Heart left ventricle (tissue), 13 donors: ENCODE measurements around the gene BOC.

ENCODE experiments used
- CTCF ChIP-seq, 12 donors: fragments of 200-600 bp; sonication (generic) in 4 of 12; IDR thresholded peaks; one replicate each; pipeline versions ENCODE4 v1.5.0 to v1.8.0; 2018 to 2022; ENCODE audit warnings: antibody characterized with exemption in 12 of 12, mild to moderate bottlenecking in 5 of 12
- POLR2A ChIP-seq, 2 donors: fragments of 450-650 bp; IDR thresholded peaks; one replicate each; pipeline ENCODE4 v1.6.1; 2017; ENCODE audit warnings: antibody characterized with exemption in 2 of 2, mild to moderate bottlenecking in 2 of 2, moderate library complexity in 2 of 2
- donor health status: ischemic (EF 13 %, LVEDD 7.1; RV severe dilation, severe dysfunction).
- donor health status: DM: no; HTN: yes; CAD: no.
- donor health status: DM: no; HTN: no; CAD: no.
- donor health status: ischemic (EF 25% LVEDD 6.9; RV normal size, moderate dysfunction).
- donor health status: ischemic (EF 25% LVEDD 5.7; RV mildly dilated, moderate dysfunction).
- donor health status: ischemic (EF 35%, LVEDD 5.7; RV mildly dilated, moderate dysfunction).
- donor health status: nonischemic (EF 11% LVEDD 7.7; RV severe dilation, severe dysfunction).
- donor health status: DM: yes; HTN: yes; CAD: no.
- donor health status: PGD.
- donor health status: ischemic (EF 29% LVEDD 5.4; RV normal size, mild dysfunction).
- donor health status: nonischemic (EF 23%, LVEDD 6.1; RV moderate dilation, normal function).

GRCh38 chr3:113312416-113312815 lies 101.1 kb downstream of the BOC start:
- TF ChIP-seq POLR2A (IDR thresholded peaks at IDR 0.05) (no peak), CTCF (IDR thresholded peaks at IDR 0.05) (no peak)
